ENCODE data around the gene CP. TPM values are rescaled to one million over a fixed set of nuclear protein-coding genes. Genes with fewer than 3 reads are reported as not detected.
A peak's percentile ranks its signal among the peaks of the same experiment; 100 is the strongest.

Gene CP
- total and polyA plus RNA-seq, 9 of the 15 experiments (the other 6 are each of a cell fraction or from before 2014, with no cell fraction given), result 0.30 to 0.75 TPM; not detected in 7

GRCh38 chr3:149129326-149130205 is 92.1 kb downstream of the CP start, which contains the start of gene HPS3 (continued):
- TF ChIP-seq ATF3 (IDR thresholded peaks at IDR 0.05) (0 out of 2 replicates have a peak, but pooled peaks have one; percentile 33), ATF3 (CRISPR knock-in tag; conservative IDR thresholded peaks at IDR 0.05) (no peak), NCOR1 (IDR thresholded peaks at IDR 0.05) (0 out of 2 replicates have a peak, but pooled peaks have one; percentile 14), BRD4 (IDR thresholded peaks at IDR 0.05) (no peak), MCM2 (IDR thresholded peaks at IDR 0.05; ENCODE audit: low read depth) (no peak), MIER1 (IDR thresholded peaks at IDR 0.05; ENCODE audit: low read depth) (no peak), NCOA4 (IDR thresholded peaks at IDR 0.05; ENCODE audit: partially characterized antibody) (no peak), ERF (CRISPR knock-in tag; IDR thresholded peaks at IDR 0.05) (no peak), SP1 (CRISPR knock-in tag; IDR thresholded peaks at IDR 0.05) (peak; percentile 55; the same call in 1 of the 2 replicates), ZNF316 (IDR thresholded peaks at IDR 0.05) (no peak), POLR2B (IDR thresholded peaks at IDR 0.05; ENCODE audit: low read depth, partially characterized antibody) (peak; percentile 47), BRCA1 (IDR thresholded peaks at IDR 0.05) (no peak), BRCA1 (CRISPR knock-in tag; IDR thresholded peaks at IDR 0.05) (0 out of 2 replicates have a peak, but pooled peaks have one; percentile 79), ZSCAN29 (IDR thresholded peaks at IDR 0.05) (no peak), ZNF184 (CRISPR knock-in tag; IDR thresholded peaks at IDR 0.05) (no peak)
- TF ChIP-seq, protein P1, sequence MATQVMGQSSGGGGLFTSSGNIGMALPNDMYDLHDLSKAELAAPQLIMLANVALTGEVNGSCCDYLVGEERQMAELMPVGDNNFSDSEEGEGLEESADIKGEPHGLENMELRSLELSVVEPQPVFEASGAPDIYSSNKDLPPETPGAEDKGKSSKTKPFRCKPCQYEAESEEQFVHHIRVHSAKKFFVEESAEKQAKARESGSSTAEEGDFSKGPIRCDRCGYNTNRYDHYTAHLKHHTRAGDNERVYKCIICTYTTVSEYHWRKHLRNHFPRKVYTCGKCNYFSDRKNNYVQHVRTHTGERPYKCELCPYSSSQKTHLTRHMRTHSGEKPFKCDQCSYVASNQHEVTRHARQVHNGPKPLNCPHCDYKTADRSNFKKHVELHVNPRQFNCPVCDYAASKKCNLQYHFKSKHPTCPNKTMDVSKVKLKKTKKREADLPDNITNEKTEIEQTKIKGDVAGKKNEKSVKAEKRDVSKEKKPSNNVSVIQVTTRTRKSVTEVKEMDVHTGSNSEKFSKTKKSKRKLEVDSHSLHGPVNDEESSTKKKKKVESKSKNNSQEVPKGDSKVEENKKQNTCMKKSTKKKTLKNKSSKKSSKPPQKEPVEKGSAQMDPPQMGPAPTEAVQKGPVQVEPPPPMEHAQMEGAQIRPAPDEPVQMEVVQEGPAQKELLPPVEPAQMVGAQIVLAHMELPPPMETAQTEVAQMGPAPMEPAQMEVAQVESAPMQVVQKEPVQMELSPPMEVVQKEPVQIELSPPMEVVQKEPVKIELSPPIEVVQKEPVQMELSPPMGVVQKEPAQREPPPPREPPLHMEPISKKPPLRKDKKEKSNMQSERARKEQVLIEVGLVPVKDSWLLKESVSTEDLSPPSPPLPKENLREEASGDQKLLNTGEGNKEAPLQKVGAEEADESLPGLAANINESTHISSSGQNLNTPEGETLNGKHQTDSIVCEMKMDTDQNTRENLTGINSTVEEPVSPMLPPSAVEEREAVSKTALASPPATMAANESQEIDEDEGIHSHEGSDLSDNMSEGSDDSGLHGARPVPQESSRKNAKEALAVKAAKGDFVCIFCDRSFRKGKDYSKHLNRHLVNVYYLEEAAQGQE (IDR thresholded peaks at IDR 0.05; ENCODE audit: borderline replicate concordance), result peak; percentile 68
- TF ChIP-seq, protein P1 (CRISPR knock-in tag; IDR thresholded peaks at IDR 0.05; ENCODE audit: low read depth), result no peak; the same call in 1 of the 2 replicates
- TF ChIP-seq, protein P2, sequence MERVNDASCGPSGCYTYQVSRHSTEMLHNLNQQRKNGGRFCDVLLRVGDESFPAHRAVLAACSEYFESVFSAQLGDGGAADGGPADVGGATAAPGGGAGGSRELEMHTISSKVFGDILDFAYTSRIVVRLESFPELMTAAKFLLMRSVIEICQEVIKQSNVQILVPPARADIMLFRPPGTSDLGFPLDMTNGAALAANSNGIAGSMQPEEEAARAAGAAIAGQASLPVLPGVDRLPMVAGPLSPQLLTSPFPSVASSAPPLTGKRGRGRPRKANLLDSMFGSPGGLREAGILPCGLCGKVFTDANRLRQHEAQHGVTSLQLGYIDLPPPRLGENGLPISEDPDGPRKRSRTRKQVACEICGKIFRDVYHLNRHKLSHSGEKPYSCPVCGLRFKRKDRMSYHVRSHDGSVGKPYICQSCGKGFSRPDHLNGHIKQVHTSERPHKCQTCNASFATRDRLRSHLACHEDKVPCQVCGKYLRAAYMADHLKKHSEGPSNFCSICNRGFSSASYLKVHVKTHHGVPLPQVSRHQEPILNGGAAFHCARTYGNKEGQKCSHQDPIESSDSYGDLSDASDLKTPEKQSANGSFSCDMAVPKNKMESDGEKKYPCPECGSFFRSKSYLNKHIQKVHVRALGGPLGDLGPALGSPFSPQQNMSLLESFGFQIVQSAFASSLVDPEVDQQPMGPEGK (CRISPR knock-in tag; IDR thresholded peaks at IDR 0.05; ENCODE audit: borderline replicate concordance), result no peak
